SU-DHL-6 (cell line): ENCODE measurements around the gene CEMP1.

ENCODE experiments used
- H2AFZ ChIP-seq: fragments of 200-600 bp; sonication (generic); 2 replicates; pipeline ENCODE4 v1.6.1; 2014; ENCODE audit warnings: low read depth, mild to moderate bottlenecking, moderate library complexity, mixed read lengths, antibody characterized with exemption, low read length; ENCODE audit not compliant: severe bottlenecking
- H3F3A ChIP-seq: fragments of 200-600 bp; shearing (Covaris generic); 2 replicates; pipeline ENCODE4 v1.6.0; 2016; ENCODE audit warnings: antibody characterized with exemption, mild to moderate bottlenecking; ENCODE audit not compliant: insufficient read depth
- H3K27ac ChIP-seq: fragments of 200-600 bp; sonication (generic); 2 replicates; pipeline ENCODE4 v1.5.1; 2016; ENCODE audit warnings: low read depth, mild to moderate bottlenecking, low read length, moderate library complexity, mixed read lengths
- H3K27me3 ChIP-seq: fragments of 200-600 bp; sonication (generic), shearing (Covaris generic); 2 replicates; pipeline ENCODE4 v1.6.0; 2014; ENCODE audit warnings: mild to moderate bottlenecking, low read length
- H3K36me3 ChIP-seq: fragments of 200-600 bp; sonication (generic); 2 replicates; pipeline ENCODE4 v1.6.1; 2014; ENCODE audit warnings: mild to moderate bottlenecking, low read length, mixed read lengths
- H3K4me2 ChIP-seq: fragments of 300-600, 200-600 bp; shearing (Covaris generic), sonication (generic); 2 replicates; pipeline ENCODE4 v1.6.0; 2014; ENCODE audit warnings: low read length, low read depth, mild to moderate bottlenecking; ENCODE audit not compliant: poor library complexity, severe bottlenecking
- H3K4me3 ChIP-seq: fragments of 200-600 bp; sonication (generic); 2 replicates; pipeline ENCODE4 v1.5.1; 2014; ENCODE audit warnings: antibody characterized with exemption, low read length, mild to moderate bottlenecking, mixed read lengths; ENCODE audit not compliant: insufficient read depth, poor library complexity, severe bottlenecking
- H3K79me2 ChIP-seq: fragments of 200-600 bp; sonication (generic); 2 replicates; pipeline ENCODE4 v1.6.1; 2014; ENCODE audit warnings: mild to moderate bottlenecking, low read length, moderate library complexity; ENCODE audit not compliant: insufficient read depth
- H3K9ac ChIP-seq: fragments of 200-600 bp; sonication (generic); 2 replicates; pipeline ENCODE4 v1.7.0; 2014; ENCODE audit warnings: mild to moderate bottlenecking, low read length
- H3K9me2 ChIP-seq: fragments of 200-600 bp; sonication (generic); replicated peaks from 2 replicates; pipeline ENCODE4 v1.6.1; 2014; ENCODE audit warnings: low read length; ENCODE audit not compliant: insufficient read depth
- H3K9me3 ChIP-seq: fragments of 200-600 bp; sonication (generic); 2 replicates; pipeline ENCODE4 v1.6.1; 2014; ENCODE audit warnings: low read length, mixed read lengths; ENCODE audit not compliant: insufficient read depth
- H4K20me1 ChIP-seq: fragments of 200-600 bp; sonication (generic); 2 replicates; pipeline ENCODE4 v1.6.1; 2014; ENCODE audit warnings: low read depth, mild to moderate bottlenecking, antibody characterized with exemption, low read length, moderate library complexity, mixed read lengths
- EZH2phosphoT487 ChIP-seq: fragments of 200-600 bp; sonication (generic), shearing (Covaris generic); conservative IDR thresholded peaks from 2 replicates; pipeline ENCODE4 v1.6.1; 2018; ENCODE audit warnings: mild to moderate bottlenecking, antibody characterized with exemption, low read length, moderate library complexity, mixed read lengths
- TF ChIP-seq, protein P1 (sequence below): fragments of 200-600 bp; sonication (generic); IDR thresholded peaks from one replicate; pipeline ENCODE4 v1.5.1; 2017; ENCODE audit warnings: antibody characterized with exemption, mild to moderate bottlenecking, low read length, moderate library complexity; ENCODE audit not compliant: insufficient read depth, poor library complexity, severe bottlenecking

Gene CEMP1

GRCh38 chr16:2482249-2482648 is 49.0 kb downstream of the CEMP1 start:
- no peaks in the 10 kb centered on the region for H3F3A ChIP-seq
- no peaks in the 10 kb centered on the region for H3K9me2 ChIP-seq
- no peak overlapping the region for H3K9ac ChIP-seq
- TF ChIP-seq, protein P1, sequence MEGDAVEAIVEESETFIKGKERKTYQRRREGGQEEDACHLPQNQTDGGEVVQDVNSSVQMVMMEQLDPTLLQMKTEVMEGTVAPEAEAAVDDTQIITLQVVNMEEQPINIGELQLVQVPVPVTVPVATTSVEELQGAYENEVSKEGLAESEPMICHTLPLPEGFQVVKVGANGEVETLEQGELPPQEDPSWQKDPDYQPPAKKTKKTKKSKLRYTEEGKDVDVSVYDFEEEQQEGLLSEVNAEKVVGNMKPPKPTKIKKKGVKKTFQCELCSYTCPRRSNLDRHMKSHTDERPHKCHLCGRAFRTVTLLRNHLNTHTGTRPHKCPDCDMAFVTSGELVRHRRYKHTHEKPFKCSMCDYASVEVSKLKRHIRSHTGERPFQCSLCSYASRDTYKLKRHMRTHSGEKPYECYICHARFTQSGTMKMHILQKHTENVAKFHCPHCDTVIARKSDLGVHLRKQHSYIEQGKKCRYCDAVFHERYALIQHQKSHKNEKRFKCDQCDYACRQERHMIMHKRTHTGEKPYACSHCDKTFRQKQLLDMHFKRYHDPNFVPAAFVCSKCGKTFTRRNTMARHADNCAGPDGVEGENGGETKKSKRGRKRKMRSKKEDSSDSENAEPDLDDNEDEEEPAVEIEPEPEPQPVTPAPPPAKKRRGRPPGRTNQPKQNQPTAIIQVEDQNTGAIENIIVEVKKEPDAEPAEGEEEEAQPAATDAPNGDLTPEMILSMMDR = no peak
- no peak for TF ChIP-seq EZH2phosphoT487
- H3K36me3 ChIP-seq = no peaks in the 10 kb centered on the region
- H3K27me3 ChIP-seq = no peaks in the 10 kb centered on the region
- H3K27ac ChIP-seq = no peak overlapping the region
- no peaks in the 10 kb centered on the region for H3K9me3 ChIP-seq
- H3K79me2 ChIP-seq = no peaks in the 10 kb centered on the region; the same call in 1 of the 2 replicates
- H2AFZ ChIP-seq = no peak overlapping the region
- H3K4me3 ChIP-seq = no peak overlapping the region
- H3K4me2 ChIP-seq = no peak overlapping the region
- H4K20me1 ChIP-seq = no peaks in the 10 kb centered on the region

GRCh38 chr16:2481676-2482075 is 49.5 kb downstream of the CEMP1 start:
- Histone ChIP-seq H3K36me3 (no peaks in the 10 kb centered on the region), H3K79me2 (no peaks in the 10 kb centered on the region), H3K27me3 (no peaks in the 10 kb centered on the region), H3F3A (no peaks in the 10 kb centered on the region), H3K9me2 (no peaks in the 10 kb centered on the region), H3K9me3 (no peaks in the 10 kb centered on the region), H3K4me3 (no peak overlapping the region), H3K4me2 (no peak overlapping the region), H2AFZ (no peak overlapping the region), H4K20me1 (no peaks in the 10 kb centered on the region), H3K9ac (no peak overlapping the region), H3K27ac (no peak overlapping the region)
- TF ChIP-seq, protein P1 = no peak
- no peak for TF ChIP-seq EZH2phosphoT487

- no peaks in the 10 kb centered on the region for H3K36me3 ChIP-seq
- H3K4me3 ChIP-seq = no peak overlapping the region
- H3K9ac ChIP-seq = no peak overlapping the region
- H4K20me1 ChIP-seq = no peaks in the 10 kb centered on the region; the same call in 1 of the 2 replicates
- TF ChIP-seq, protein P1 = no peak
- TF ChIP-seq EZH2phosphoT487 = no peak
- H3K27me3 ChIP-seq = no peaks in the 10 kb centered on the region
- no peak overlapping the region for H3K4me2 ChIP-seq
- H3K27ac ChIP-seq = no peak overlapping the region
- H3K79me2 ChIP-seq = no peaks in the 10 kb centered on the region
- no peaks in the 10 kb centered on the region for H3K9me3 ChIP-seq
- H3K9me2 ChIP-seq = no peaks in the 10 kb centered on the region
- no peaks in the 10 kb centered on the region for H3F3A ChIP-seq
- H2AFZ ChIP-seq = no peak overlapping the region
Observed at GRCh38 chr16:2480948-2481347, 50.3 kb downstream of the CEMP1 start.
